ENCODE measurements around the gene HMCN1. TPM values are rescaled to one million over a fixed set of nuclear protein-coding genes. Genes with fewer than 3 reads are reported as not detected.

The HMCN1 gene
- total and polyA plus RNA-seq, 4 donors: 3.2 to 149 (median 15.4) TPM

DNA sequence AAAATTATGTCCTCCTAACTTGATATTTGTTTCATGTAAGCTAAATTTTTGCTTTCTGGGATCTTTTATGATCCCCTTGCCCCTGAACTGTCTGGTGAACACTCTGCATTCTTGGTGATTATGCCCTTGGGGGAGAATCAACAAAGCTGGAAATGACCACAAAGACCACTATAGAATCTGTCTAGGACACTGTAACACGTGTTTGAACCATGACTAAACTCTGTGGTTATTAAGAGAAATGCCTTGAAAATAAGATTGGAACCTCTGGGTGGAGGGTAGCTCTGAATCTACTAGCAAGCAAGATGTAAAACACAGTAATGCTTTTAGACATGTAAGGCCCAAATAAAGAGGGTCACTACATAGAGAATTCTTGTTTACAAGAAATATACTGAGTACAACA lies 237.5 kb downstream of the HMCN1 start:
- 67 to 74% methylated on average over 1 of the region's 1 CpG for WGBS, 2 donors
- no peak overlapping the region for H3K9ac ChIP-seq (ENCODE audit: insufficient read depth in 1 of 2, low read length in 2 of 2)

DNA sequence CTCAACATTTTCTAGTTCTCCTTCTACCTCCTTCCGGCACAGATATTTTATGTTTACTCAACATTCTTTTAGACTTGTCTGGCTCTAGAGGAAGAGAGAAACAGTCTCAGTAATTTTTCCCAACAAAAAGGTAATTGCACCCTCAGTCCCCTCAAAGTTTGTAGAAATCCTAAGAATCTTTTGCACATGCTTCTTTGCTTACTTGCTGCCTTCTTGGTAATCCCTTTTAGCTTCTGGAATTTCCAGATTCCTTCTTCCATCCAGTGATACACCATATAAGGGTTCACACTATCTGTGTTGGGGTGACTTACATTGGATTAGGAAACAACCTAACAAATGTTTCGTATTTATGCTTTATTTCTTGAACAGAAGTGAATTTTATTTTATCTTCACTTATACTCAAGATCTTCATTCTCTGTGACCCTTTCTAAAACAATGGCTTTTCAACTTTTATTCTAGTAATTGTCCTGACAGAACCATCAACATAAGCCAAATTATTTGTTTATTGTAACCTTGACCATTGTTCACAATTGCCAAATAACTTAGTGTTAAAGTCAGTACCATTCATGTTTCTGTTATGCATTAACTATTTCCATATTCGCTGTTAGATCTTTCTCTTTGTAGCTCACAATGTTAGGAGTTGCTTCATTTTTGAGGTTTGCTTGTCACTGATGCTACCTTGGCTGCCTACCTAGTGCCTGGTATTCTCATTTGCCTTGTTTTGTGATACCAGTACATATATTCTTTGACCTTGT lies 238.1 kb downstream of the HMCN1 start:
- Histone ChIP-seq H3K27ac (ENCODE audit: low read depth in 1 of 2, low read length in 1 of 2) (no peak overlapping the region), H3K27me3 (ENCODE audit: control insufficient read depth in 3 of 3, insufficient read depth in 3 of 3, low read length in 2 of 3) (no peaks in the 10 kb centered on the region), H3K4me1 (ENCODE audit: control insufficient read depth in 5 of 5, insufficient read depth in 5 of 5, low read length in 5 of 5) (peaks cover 0 to 12% (median 5%) of the 10 kb centered on the region in 5 donors), H3K9ac (ENCODE audit: insufficient read depth in 1 of 2, low read length in 2 of 2) (no peak overlapping the region), H3K4me3 (no peak overlapping the region), H3K9me3 (ENCODE audit: control insufficient read depth in 4 of 4, insufficient read depth in 3 of 4, low read length in 3 of 4) (no peaks in the 10 kb centered on the region), H3K36me3 (ENCODE audit: control insufficient read depth in 4 of 4, insufficient read depth in 4 of 4, low read length in 4 of 4) (peaks cover 0 to 4% (median 0%) of the 10 kb centered on the region in 4 donors)
- ATAC-seq (ENCODE audit: insufficient read depth, low FRiP score) (no peak), DNase-seq (no peak)
- WGBS, 2 donors: 93 to 96% methylated on average over 3 of the region's 3 CpGs
- TF ChIP-seq, protein P1, sequence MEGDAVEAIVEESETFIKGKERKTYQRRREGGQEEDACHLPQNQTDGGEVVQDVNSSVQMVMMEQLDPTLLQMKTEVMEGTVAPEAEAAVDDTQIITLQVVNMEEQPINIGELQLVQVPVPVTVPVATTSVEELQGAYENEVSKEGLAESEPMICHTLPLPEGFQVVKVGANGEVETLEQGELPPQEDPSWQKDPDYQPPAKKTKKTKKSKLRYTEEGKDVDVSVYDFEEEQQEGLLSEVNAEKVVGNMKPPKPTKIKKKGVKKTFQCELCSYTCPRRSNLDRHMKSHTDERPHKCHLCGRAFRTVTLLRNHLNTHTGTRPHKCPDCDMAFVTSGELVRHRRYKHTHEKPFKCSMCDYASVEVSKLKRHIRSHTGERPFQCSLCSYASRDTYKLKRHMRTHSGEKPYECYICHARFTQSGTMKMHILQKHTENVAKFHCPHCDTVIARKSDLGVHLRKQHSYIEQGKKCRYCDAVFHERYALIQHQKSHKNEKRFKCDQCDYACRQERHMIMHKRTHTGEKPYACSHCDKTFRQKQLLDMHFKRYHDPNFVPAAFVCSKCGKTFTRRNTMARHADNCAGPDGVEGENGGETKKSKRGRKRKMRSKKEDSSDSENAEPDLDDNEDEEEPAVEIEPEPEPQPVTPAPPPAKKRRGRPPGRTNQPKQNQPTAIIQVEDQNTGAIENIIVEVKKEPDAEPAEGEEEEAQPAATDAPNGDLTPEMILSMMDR (IDR thresholded peaks at IDR 0.05; ENCODE audit: control extremely low read depth, extremely low read depth): no peak

More for the DNA sequence above, 237.5 kb downstream of the HMCN1 start:
- Histone ChIP-seq H3K4me1 (ENCODE audit: control insufficient read depth in 5 of 5, insufficient read depth in 5 of 5, low read length in 5 of 5) (peaks cover 0 to 12% (median 5%) of the 10 kb centered on the region in 5 donors), H3K4me3 (no peak overlapping the region), H3K9me3 (ENCODE audit: control insufficient read depth in 4 of 4, insufficient read depth in 3 of 4, low read length in 3 of 4) (no peaks in the 10 kb centered on the region), H3K36me3 (ENCODE audit: control insufficient read depth in 4 of 4, insufficient read depth in 4 of 4, low read length in 4 of 4) (peaks cover 0 to 4% (median 0%) of the 10 kb centered on the region in 4 donors), H3K27me3 (ENCODE audit: control insufficient read depth in 3 of 3, insufficient read depth in 3 of 3, low read length in 2 of 3) (no peaks in the 10 kb centered on the region), H3K27ac (ENCODE audit: low read depth in 1 of 2, low read length in 1 of 2) (no peak overlapping the region)
- TF ChIP-seq, protein P1 (IDR thresholded peaks at IDR 0.05; ENCODE audit: control extremely low read depth, extremely low read depth): no peak
- DNase-seq (no peak), ATAC-seq (ENCODE audit: insufficient read depth, low FRiP score) (no peak)

DNA sequence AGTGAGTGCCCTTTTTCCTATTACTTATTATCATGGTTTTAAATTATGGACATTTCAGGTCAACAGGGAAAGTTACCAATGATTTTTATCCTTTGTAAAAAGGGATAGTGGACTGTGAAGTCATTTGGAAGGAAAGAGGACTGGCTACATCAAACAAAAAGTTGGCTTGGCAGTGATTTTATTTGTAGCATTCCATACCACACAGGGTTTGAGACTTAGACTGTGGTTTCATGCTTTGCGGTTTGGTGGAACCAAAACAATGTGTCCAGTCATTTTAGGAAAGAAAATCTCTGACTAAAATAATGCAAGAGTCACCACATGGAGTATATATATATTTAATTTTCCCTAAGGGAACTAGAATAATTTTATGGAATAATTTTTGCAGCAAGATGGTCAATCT lies 239.5 kb downstream of the HMCN1 start:
- 88 to 94% methylated on average over 1 of the region's 1 CpG for WGBS, 2 donors
- ATAC-seq (ENCODE audit: insufficient read depth, low FRiP score): no peak
- Histone ChIP-seq H3K36me3 (ENCODE audit: control insufficient read depth in 4 of 4, insufficient read depth in 4 of 4, low read length in 4 of 4) (peaks cover 0 to 4% (median 0%) of the 10 kb centered on the region in 4 donors), H3K27ac (ENCODE audit: low read depth in 1 of 2, low read length in 1 of 2) (no peak overlapping the region), H3K9ac (ENCODE audit: insufficient read depth in 1 of 2, low read length in 2 of 2) (no peak overlapping the region), H3K4me1 (ENCODE audit: control insufficient read depth in 5 of 5, insufficient read depth in 5 of 5, low read length in 5 of 5) (peaks cover 0 to 12% (median 5%) of the 10 kb centered on the region in 5 donors), H3K27me3 (ENCODE audit: control insufficient read depth in 3 of 3, insufficient read depth in 3 of 3, low read length in 2 of 3) (no peaks in the 10 kb centered on the region), H3K4me3 (no peak overlapping the region), H3K9me3 (ENCODE audit: control insufficient read depth in 4 of 4, insufficient read depth in 3 of 4, low read length in 3 of 4) (no peaks in the 10 kb centered on the region)
- TF ChIP-seq, protein P1 (IDR thresholded peaks at IDR 0.05; ENCODE audit: control extremely low read depth, extremely low read depth): no peak
- DNase-seq: no peak

Data from lung (tissue), 12 donors.